Occipital lobe (tissue), 2 donors: Measurements from ENCODE around the gene CACNA1C. TPM values are rescaled to one million over a fixed set of nuclear protein-coding genes. Genes with fewer than 3 reads are reported as not detected.

Experiments
- DNase-seq: peaks from one replicate; lab custom pipeline; 2025; lab: John Stamatoyannopoulos, UW
- total RNA-seq: library from RNA; depleted of rRNA; stranded (reverse); fragments of >200 nt; gene quantifications from one replicate; pipeline ENCODE4 v1.2.3, GENCODE V29; 2014

The CACNA1C gene
- total RNA-seq, 1 donor from 2014 or later: 21.4 TPM

GRCh38 chr12:2653461-2653965, 600.7 kb downstream of the CACNA1C start:
- DNase-seq: no peak

GRCh38 chr12:2654311-2654710, 601.5 kb downstream of the CACNA1C start:
- no peak for DNase-seq

GRCh38 chr12:2654741-2655140, 602.0 kb downstream of the CACNA1C start:
- DNase-seq: no peak

GRCh38 chr12:2662524-2662923, 609.7 kb downstream of the CACNA1C start:
- no peak for DNase-seq

- DNase-seq: no peak
Measured at GRCh38 chr12:2664721-2665577, 612.2 kb downstream of the CACNA1C start.

- DNase-seq: no peak
Measured at GRCh38 chr12:2666411-2666810, 613.6 kb downstream of the CACNA1C start.

GRCh38 chr12:2666846-2667245, 614.1 kb downstream of the CACNA1C start:
- DNase-seq: no peak

GRCh38 chr12:2667716-2668440, 615.1 kb downstream of the CACNA1C start:
- DNase-seq: no peak

GRCh38 chr12:2668816-2669215, 616.0 kb downstream of the CACNA1C start:
- no peak for DNase-seq

GRCh38 chr12:2669560-2669959, 616.8 kb downstream of the CACNA1C start:
- no peak for DNase-seq

- DNase-seq: no peak
Measured at GRCh38 chr12:2672863-2673262, 620.1 kb downstream of the CACNA1C start.

- DNase-seq: no peak
Measured at GRCh38 chr12:2673966-2674810, 621.4 kb downstream of the CACNA1C start.

GRCh38 chr12:2675776-2676175, 623.0 kb downstream of the CACNA1C start:
- no peak for DNase-seq

GRCh38 chr12:2677142-2677880, 624.5 kb downstream of the CACNA1C start:
- DNase-seq: no peak

- DNase-seq: no peak
Measured at GRCh38 chr12:2678426-2678825, 625.6 kb downstream of the CACNA1C start.

- no peak for DNase-seq
Measured at GRCh38 chr12:2679068-2679815, 626.5 kb downstream of the CACNA1C start.

GRCh38 chr12:2679816-2680675, 627.3 kb downstream of the CACNA1C start:
- DNase-seq: no peak

GRCh38 chr12:2680676-2681039, 627.9 kb downstream of the CACNA1C start:
- no peak for DNase-seq
